HEK293 (cell line): ENCODE results near the gene RUVBL1.

Experiments
- CTCF ChIP-seq: fragments of 450-650 bp; formaldehyde crosslinking; IDR thresholded peaks from 2 replicates; pipeline ENCODE4 v1.5.1; 2016; ENCODE audit warnings: missing biosample characterization, missing genetic modification characterization
- EGR2 ChIP-seq: fragments of 450-650 bp; formaldehyde crosslinking; IDR thresholded peaks from 2 replicates; pipeline ENCODE4 v1.5.1; 2016; ENCODE audit warnings: low read depth, missing biosample characterization, missing genetic modification characterization
- GLIS2 ChIP-seq: fragments of 450-650 bp; formaldehyde crosslinking; IDR thresholded peaks from 2 replicates; pipeline ENCODE4 v1.5.1; 2016; ENCODE audit warnings: missing biosample characterization, missing genetic modification characterization
- PATZ1 ChIP-seq: fragments of 450-650 bp; formaldehyde crosslinking; IDR thresholded peaks from 2 replicates; pipeline ENCODE4 v1.5.1; 2016; ENCODE audit warnings: missing biosample characterization, missing genetic modification characterization
- PRDM10 ChIP-seq: fragments of 450-650 bp; formaldehyde crosslinking; IDR thresholded peaks from 2 replicates; pipeline ENCODE4 v1.5.1; 2016; ENCODE audit warnings: missing biosample characterization, missing genetic modification characterization
- SETDB1 ChIP-seq: IDR thresholded peaks from one replicate; pipeline ENCODE4 v1.6.1; 2017; ENCODE audit warnings: mild to moderate bottlenecking, low read length, moderate library complexity, mixed read lengths; ENCODE audit not compliant: insufficient read length
- ZBTB11 ChIP-seq: fragments of 450-650 bp; formaldehyde crosslinking; conservative IDR thresholded peaks from 2 replicates; pipeline ENCODE4 v1.5.1; 2016; ENCODE audit warnings: low read depth, missing biosample characterization, missing genetic modification characterization
- ZNF24 ChIP-seq: fragments of 450-650 bp; formaldehyde crosslinking; IDR thresholded peaks from 2 replicates; pipeline ENCODE4 v1.5.1; 2016; ENCODE audit warnings: missing biosample characterization, missing genetic modification characterization
- ZNF449 ChIP-seq: fragments of 450-650 bp; formaldehyde crosslinking; IDR thresholded peaks from 2 replicates; pipeline ENCODE4 v1.5.1; 2017; ENCODE audit warnings: missing biosample characterization, mild to moderate bottlenecking, missing genetic modification characterization, moderate library complexity
- ZNF664 ChIP-seq: fragments of 450-650 bp; formaldehyde crosslinking; IDR thresholded peaks from 2 replicates; pipeline ENCODE4 v1.5.1; 2016; ENCODE audit warnings: missing biosample characterization, missing genetic modification characterization

- TF ChIP-seq ZBTB11 (tag by site-specific recombination) (no peak), SETDB1 (no peak), PRDM10 (tag by site-specific recombination) (no peak), GLIS2 (no peak), PATZ1 (tag by site-specific recombination) (no peak), CTCF (tag by site-specific recombination) (no peak), ZNF664 (no peak), ZNF449 (no peak), ZNF24 (tag by site-specific recombination) (no peak), EGR2 (tag by site-specific recombination) (no peak)
Measured at GRCh38 chr3:128063865-128064264, 59.7 kb downstream of the RUVBL1 start.
